GM12872 (cell line): Measurements from ENCODE around the gene VSIG4.

Source experiments
- CTCF ChIP-seq: IDR thresholded peaks from 3 replicates; pipeline ENCODE4 v1.5.1; 2011; ENCODE audit warnings: low read depth, mild to moderate bottlenecking, low read length, moderate library complexity; ENCODE audit not compliant: insufficient read depth

Gene VSIG4

DNA sequence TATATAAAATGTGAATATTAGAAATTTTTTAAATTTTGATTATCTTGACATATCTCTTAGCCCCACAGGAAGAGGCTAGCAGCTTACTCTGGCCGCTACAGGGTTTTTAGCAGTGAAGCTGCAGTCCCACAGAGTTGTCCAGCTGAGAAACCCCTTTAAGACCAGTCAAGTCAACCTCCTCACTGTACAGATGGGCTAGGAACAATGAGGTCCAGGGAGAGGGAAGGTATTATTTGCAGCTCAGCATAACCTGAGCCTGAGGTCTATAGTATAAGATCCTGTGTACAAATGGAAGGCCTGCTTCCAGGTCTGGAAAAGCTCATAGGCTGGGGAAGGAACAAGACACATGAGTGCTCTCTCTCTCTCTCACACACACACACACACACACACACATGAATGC is 1.8 kb downstream of the VSIG4 start:
- TF ChIP-seq CTCF: no peak

GRCh38 chrX:66036231-66036630 is 3.6 kb downstream of the VSIG4 start:
- TF ChIP-seq CTCF: no peak

DNA sequence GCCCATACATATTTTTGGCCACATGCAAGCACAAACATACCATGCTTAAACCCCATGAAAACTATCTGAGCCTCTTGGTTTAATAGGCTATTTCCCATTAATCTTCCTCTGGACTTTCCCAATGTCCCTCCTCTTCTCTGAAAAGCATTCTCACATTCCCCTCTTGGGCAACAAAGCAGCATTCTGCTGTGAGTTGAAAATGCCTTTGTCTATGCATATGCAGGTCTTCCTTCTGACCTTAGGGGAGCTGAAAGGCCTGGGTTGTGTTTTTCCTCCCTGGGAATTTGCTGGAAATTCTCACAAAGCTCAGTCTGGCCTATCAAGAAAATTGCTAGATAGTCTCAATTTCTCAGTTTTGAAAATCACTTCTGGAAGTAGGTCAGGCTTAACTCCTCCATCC is 4.2 kb downstream of the VSIG4 start:
- TF ChIP-seq CTCF: no peak

DNA sequence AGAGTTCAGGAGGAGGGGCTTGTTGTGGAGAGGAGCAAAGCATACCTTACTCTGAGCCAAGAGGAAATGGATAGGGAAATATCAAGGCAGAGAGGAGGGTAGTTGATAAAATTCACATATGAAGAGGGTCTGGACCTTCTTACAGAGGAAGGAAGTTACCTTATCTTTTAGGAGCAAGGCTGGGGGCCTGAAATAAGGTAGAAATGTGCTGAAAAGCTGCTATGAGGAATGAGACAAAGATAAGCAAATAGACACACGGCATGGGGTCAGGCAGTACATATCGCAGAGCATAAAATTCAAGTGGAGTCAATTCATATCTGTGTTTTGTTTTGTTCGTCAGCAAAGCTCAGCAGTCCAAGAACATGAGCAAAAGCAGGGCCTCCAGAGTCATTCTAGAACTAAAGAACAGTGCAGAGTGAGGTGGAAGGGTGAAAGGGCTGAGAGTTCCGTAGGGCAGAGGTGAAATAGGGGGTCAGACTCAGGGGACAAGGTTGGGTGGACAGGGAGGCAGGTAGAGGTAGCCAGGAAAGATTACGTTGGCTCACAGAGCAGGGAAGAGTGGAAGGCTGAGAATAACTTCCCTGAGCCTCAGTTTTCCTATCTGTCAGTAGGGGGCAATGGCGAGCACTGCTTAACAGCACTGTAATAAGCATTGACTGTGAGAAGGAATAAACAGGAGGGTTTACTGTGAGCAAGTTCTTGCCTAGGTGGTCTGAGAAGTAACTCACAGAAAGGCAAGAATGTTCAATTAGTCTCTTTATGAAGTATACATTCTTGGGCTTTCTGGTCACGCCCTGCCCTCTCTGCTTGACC is 9.2 kb downstream of the VSIG4 start:
- peak; percentile 80 for TF ChIP-seq CTCF

DNA sequence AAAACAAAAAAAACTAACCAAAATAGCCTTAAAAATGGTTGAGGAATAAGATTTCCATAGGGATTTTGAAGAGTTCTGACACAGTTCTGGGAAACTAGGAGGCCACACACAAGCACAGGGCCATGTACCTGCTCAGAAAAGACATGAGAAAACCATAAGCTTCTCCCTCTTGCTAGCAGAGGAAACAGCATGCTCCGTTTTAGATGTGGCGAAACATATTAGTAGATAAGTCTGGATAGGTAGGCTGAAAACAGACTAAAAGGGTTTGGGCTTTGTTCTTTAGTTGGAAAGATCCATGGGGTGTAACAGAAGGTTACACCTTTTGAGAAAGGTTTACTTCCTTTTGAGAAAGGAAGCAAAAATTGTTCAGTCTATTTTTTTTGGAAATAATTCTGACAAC is 10.9 kb downstream of the VSIG4 start:
- no peak for TF ChIP-seq CTCF

DNA sequence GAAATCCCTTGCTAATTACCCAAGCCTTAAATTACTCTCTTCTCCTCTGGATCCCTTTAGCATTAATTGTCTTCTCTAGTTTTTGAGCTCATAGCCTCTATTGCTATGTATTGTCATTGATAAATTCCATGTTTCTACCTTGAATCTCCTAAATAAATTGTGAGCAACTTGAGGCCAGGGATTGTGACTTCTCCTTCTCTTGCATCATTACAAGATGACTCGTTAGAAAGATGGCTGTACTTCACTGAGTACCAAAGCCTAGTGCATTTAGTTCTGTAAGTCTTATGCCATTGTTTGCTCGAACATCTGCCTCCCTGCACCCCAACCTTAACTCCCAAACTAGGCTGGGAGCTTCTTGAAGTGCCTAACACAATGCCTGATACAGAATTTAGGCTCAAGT is 15.3 kb downstream of the VSIG4 start:
- no peak for TF ChIP-seq CTCF

DNA sequence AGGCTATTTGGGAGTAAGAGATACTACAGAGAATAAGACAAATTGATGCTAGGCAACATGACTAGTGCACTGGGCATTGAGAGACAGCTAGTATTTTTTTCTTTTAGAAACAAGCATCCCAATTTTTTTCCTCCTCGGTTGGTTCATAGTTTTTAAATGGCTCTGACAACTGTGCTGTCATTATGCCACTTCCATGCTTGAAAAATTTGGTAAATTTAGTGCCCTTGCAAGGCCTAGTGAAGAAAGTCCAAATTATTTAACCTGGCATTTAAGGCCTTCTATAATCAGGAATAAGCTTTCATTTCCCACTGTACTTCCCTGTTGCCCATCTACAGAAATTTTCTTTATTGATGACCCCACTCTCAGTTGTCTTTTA is 15.8 kb downstream of the VSIG4 start:
- TF ChIP-seq CTCF: no peak
